Right hindlimb (tissue), 1 donor: Measurements from ENCODE around the gene MSANTD1.

Experiments
- DNase-seq: peaks from one replicate; pipeline ENCODE4 v3.0.0-alpha.2; 2018

MSANTD1 gene

GRCh38 chr4:3217266-3217665 is 31.7 kb upstream of the MSANTD1 start:
- peak; percentile 6 for DNase-seq

GRCh38 chr4:3217771-3218170 is 31.2 kb upstream of the MSANTD1 start:
- peak; percentile 3 for DNase-seq

- DNase-seq: peak; percentile 10
Observed at GRCh38 chr4:3218824-3219760, 29.9 kb upstream of the MSANTD1 start.

- DNase-seq: peak; percentile 21
Observed at GRCh38 chr4:3219761-3220475, 29.0 kb upstream of the MSANTD1 start.

- peak; percentile 19 for DNase-seq
Observed at GRCh38 chr4:3220476-3221183, 28.3 kb upstream of the MSANTD1 start.

- DNase-seq: no peak
Observed at GRCh38 chr4:3221184-3221494, 27.8 kb upstream of the MSANTD1 start.

- DNase-seq: peak; percentile 6
Observed at GRCh38 chr4:3221996-3222395, 27.0 kb upstream of the MSANTD1 start.

GRCh38 chr4:3223346-3223745 is 25.6 kb upstream of the MSANTD1 start:
- DNase-seq: peak; percentile 10

GRCh38 chr4:3223956-3224748 is 24.8 kb upstream of the MSANTD1 start:
- DNase-seq: peak; percentile 6

- peak; percentile 17 for DNase-seq
Observed at GRCh38 chr4:3225071-3225850, 23.7 kb upstream of the MSANTD1 start.

- peak; percentile 20 for DNase-seq
Observed at GRCh38 chr4:3225936-3226335, 23.0 kb upstream of the MSANTD1 start.

- DNase-seq: peak; percentile 19
Observed at GRCh38 chr4:3226467-3226866, 22.5 kb upstream of the MSANTD1 start.

- peak; percentile 7 for DNase-seq
Observed at GRCh38 chr4:3226944-3227343, 22.0 kb upstream of the MSANTD1 start.

GRCh38 chr4:3227878-3228675 is 20.9 kb upstream of the MSANTD1 start:
- DNase-seq: peak; percentile 15

- DNase-seq: peak; percentile 7
Observed at GRCh38 chr4:3228881-3229280, 20.1 kb upstream of the MSANTD1 start.

GRCh38 chr4:3229328-3229727 is 19.6 kb upstream of the MSANTD1 start:
- peak; percentile 1 for DNase-seq

GRCh38 chr4:3229964-3230363 is 19.0 kb upstream of the MSANTD1 start:
- DNase-seq: no peak

- no peak for DNase-seq
Observed at GRCh38 chr4:3231471-3231870, 17.5 kb upstream of the MSANTD1 start.

GRCh38 chr4:3232001-3232400 is 17.0 kb upstream of the MSANTD1 start:
- DNase-seq: no peak

- no peak for DNase-seq
Observed at GRCh38 chr4:3232871-3233271, 16.1 kb upstream of the MSANTD1 start.
